Stimulated activated CD4-positive, alpha-beta T cell treated with anti-CD3 and anti-CD28 coated beads, Interleukin-1b, Interleukin-23, amount 100 ng/mL, for 48 hours (primary cell): ENCODE measurements around the gene TSC1.
"Not testable (repeated sequence)": the region's sequence is repeated elsewhere in the genome, so short reads cannot be mapped to it uniquely, and the experiment has no call there.

Source experiments
- DNase-seq: peaks from one replicate; pipeline ENCODE4 v3.0.0-alpha.2; 2020

TSC1 gene

GRCh38 chr9:132975961-132976360 is 31.5 kb upstream of the TSC1 start:
- DNase-seq = no peak

DNA sequence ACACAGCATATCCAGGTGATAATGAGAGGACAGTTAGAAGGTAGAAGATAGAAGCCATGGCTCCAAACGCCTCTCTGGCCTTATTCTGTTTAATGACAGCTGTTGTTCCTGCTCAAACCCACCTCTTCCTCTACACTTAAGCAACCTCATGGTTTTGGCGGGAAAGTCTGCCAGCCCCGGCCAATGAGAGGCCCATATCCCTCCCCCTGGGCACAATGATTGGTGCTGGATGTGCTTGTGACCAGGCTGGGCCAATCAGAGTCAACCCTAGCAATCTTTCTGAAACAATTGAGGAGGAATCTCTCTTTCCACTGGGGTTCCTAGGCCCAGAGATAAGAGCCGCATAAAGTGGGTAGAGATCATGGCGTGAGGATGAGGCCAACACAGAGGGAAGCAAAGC is 29.3 kb upstream of the TSC1 start:
- peak; percentile 27 for DNase-seq

- DNase-seq = no peak
Observed at GRCh38 chr9:132973166-132973565, 28.8 kb upstream of the TSC1 start.

GRCh38 chr9:132970324-132971062 is 26.1 kb upstream of the TSC1 start:
- no peak for DNase-seq

DNA sequence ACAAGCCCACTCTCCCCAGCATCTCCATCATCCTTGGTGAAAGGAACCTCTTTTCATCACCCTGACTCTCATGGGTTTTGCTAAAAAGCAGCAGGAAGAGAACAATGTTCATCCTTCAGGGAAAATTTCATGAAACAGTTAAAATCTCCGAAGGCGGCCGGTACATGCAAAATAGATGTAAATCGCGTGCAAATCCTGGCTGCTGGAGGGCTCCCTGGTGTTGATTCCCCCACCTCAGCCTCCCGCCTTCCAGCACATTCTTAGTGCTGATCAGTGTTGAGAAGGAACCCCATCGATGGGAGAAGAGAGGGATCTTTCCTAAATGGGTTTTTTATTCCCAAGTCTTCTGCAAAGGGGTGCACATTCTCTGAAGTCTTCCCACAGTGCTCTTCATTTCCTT is 25.4 kb upstream of the TSC1 start:
- DNase-seq = no peak

- not testable (repeated sequence) for DNase-seq
Observed at GRCh38 chr9:132967908-132968307, 23.5 kb upstream of the TSC1 start.

DNA sequence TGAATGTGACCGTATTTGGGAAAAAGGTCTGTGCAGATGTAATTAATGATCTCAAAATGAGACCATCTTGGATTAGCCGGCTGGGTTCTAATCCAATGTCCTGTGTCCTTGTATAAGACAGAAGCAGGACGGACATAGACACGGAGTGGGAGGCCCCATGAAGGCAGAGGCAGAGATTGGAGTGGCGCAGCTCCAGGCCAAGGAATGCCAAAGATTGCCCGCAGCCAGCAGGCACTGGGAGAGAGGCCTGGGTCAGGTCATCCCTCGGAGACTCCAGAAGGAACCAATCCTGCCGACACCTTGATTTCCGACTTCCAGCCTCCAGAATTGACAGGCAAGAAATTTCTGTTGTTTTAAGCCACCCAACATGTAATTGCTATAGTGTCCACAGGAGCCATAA is 21.1 kb upstream of the TSC1 start:
- DNase-seq = no peak

DNA sequence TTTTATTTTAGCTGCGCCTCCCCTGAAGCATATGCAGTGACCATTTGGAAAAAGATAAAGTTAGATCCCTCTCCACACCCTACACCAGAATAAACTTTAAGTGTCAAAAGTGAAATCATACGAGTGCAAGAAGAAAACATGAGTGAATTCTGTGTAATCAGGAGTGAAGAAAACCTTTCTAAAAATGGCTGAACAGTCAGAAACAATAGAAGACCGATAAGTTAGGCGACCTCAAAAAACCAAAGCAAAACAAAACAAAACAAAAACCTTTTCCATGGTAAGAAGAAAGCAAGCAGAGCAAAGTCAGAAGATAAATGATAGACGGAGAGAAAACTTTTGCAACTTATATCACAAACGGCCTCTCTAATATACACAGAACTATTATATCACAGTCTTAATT is 16.6 kb upstream of the TSC1 start:
- DNase-seq = no peak

DNA sequence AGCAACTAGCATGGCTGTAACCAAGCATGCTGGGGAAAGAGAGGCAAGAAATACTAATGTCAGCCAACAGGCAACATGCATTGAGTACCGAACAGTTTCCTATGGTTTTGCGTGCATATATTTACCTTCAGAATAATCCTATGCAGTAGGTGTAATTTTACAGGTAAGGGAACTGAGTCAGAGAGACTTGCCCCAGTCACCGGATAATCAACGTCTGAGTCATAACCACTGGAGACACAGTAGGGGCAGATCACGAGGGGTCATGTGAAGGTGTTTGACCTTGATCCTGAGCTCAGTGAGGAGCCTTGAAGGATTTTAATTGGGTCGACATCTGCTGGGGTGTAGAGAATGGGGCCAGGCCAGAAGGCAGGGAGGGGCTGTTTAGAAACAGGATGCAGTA is 13.4 kb upstream of the TSC1 start:
- DNase-seq = no peak

- no peak for DNase-seq
Observed at GRCh38 chr9:132955768-132956167, 11.4 kb upstream of the TSC1 start.

DNA sequence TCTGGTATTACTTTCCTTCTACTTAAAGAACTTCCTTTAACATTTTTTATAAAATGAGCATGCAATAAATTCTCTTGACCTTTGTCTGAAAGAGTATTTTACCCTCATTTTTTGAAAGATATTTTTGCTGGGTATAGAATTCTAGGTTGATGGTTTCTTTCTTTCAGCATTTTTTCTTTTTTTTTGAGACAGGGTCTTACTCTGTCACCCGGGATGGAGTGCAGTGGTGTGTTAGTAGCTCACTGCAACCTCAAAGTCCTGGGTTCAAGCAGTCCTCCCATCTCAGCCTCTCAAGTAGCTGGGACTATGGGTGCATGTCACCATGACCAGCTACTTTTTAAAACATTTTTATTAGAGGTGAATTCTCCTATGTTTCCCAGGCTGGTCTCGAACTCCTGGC is 10.7 kb upstream of the TSC1 start:
- DNase-seq = no peak

- DNase-seq = no peak
Observed at GRCh38 chr9:132949709-132950108, 5.3 kb upstream of the TSC1 start.

- no peak for DNase-seq
Observed at GRCh38 chr9:132948482-132949050, 4.2 kb upstream of the TSC1 start.

GRCh38 chr9:132947756-132948155 is 3.3 kb upstream of the TSC1 start:
- DNase-seq = no peak

DNA sequence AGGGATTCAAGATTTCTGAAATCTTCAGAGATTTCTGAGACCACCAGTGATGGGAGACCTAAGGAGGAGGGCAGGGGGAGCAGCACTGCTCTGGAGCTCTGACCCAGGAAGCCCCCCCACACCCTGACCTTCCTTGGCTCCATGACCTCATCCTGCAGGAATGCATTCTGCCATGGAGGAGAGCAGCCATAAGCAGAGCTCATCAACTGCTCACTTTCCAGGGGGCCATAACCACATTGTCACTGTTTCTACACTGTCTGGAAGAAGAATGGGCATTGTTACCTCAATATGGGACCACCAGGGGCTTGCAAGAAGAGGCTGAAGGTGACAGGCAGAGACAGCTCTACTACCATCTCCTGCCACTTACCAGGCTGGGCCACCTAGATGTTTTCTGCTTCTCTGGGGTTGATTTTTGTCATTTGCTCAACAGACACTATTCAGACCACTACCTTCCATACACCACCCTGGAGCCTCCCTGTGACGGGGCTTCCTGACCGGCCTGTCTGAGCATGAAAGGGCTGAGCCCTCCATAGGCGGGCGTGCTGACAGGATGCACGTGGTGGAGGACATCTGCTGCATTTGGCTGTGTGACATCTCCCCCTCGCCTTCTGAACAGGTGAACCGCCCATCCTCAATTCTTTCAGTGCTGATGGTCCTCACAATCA is 2.3 kb upstream of the TSC1 start:
- DNase-seq = no peak

DNA sequence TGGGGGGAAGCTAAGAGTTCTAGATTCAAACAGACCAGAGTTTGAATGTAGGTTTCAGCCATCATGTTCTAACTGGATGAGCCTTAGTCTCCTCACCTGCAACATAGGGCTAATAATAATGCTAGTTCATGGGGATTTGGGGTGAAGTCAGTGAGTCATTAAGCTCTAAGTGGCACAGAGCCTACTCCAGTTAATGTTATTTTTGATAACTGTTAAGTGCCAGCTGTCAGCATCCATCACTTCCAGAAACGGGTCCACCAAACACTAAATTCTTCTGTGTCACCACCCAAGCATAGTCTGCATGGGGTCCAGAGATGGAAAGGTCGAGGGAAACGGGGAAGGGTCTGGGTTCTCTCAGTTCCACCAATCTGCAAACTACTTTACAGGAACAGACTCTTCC is 1.8 kb upstream of the TSC1 start:
- no peak for DNase-seq

DNA sequence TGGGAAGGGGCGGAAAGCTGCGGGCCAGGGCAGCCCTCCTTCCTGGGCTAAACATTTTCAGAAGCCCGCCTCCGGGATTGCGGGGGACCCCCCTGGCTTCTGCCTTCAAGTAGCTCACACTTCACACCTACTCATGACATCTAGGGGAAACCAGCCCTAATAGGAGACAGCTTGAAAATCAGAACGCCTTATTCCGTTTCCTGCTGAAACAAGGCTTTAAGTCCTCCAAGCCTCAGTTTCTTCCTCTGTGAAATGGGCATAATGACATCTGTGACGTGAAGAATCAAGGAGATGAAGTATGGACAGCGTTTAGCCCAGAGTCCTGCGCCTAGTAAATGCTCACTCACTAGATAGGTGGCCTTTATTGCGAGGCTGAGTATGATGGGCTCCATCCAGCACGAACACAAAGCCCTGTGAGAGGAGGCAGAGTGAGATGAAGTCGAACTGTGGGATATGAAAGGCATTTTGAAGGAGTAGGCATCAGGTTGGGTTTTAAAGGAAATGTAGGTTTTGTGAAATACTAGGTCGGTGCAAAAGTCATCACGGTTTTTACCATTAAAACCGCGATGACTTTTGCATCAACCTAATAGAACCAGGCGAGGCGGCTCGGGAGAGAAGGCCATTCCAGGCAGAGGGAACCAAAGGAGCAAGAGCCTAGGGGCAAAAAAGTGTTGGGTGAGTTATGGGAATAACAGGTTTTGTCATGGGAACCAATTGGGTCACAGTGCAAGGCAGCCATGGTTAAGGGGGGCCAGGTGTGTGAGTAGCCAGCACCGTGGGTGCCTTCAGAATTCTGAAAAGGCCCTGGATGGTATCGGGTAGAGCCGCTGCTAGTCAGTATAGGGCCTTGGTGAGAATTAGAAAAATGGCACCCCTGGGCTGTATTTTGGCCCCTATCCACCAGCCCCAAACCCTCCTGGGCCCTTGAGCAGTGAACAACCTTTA is 1.0 kb upstream of the TSC1 start:
- no peak for DNase-seq

DNA sequence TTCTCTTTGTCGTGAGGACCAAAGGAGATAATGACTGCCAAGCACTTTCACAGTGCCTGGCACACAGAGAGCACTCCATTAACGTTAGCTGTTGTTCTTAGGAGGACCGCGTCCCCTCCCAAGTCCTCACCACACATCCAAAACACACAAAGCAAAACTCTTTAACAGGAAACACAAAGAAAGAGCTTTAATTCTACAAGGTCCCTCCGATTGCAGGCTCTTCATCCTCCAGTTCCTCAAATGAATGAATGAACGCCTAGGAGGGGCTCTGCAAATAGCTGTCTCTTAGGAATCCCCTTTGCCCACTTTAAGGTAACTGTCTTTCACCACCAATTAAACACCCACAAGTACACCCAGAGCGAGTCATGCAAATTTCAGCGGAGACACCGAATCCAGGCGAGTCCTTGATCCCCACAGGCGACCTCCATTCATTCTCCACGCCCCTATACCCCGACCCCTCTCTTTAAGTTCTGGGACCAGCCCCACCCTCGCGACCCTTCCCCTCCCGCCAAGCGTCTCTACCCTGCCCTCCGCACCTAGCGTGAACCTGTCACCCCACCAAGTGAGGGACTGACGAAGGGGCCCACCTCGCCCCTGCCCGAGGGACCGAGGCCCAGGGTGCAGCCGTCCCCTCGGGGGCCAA is 644 bp downstream of the TSC1 start:
- DNase-seq = no peak

DNA sequence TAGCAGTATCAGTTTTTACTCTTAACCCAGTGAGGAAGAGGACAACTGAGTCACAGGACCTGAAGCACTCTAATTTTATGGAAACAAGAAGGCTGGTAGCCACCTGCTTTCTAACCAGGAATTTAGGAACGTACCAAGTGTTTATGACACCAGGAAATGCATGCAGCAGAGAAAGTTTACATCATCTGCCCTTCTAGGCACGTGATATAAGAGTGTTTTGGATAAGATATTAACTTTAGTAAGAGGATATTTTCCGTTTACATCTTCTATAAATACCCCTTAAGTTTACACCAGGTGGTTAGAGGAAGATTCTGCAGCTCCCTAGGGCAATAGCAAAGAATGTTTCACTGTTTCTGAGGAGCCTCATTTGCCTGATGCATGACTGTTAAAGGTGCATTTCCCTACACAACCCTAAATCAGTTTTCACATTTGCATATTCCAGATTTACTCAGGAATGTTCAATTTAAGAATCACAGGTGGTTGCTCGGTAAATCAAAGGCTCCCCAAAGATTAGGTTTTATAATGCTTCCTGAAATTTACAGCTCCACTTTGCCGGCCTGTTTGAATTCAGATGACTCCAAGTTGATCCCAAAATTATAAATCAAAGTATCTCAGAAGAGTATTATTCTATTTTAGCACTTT is 1.8 kb downstream of the TSC1 start:
- no peak for DNase-seq

- DNase-seq = no peak
Observed at GRCh38 chr9:132939169-132939568, 5.2 kb downstream of the TSC1 start.

DNA sequence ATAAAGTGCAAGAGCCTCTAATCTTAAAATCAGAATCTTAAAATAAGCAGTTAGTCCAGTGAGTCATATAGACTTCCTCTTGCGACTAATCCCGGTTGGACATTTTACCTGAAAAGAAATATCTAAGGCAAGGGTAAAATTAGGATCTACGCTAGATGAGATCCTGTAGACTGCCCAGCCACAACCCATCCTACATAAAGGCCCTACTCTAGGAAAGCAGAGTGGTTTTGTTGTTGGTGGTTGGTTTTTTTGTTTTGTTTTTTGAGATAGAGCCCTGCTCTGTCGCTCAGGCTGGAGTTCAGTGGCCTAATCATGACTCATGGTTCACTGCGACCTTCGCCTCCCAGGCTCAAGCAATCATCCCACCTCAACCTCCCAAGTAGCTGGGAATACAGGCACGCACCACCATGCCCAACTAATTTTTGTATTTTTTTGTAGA is 6.9 kb downstream of the TSC1 start:
- DNase-seq = no peak

- no peak for DNase-seq
Observed at GRCh38 chr9:132935026-132935425, 9.4 kb downstream of the TSC1 start.
